GM12875 (cell line): ENCODE data around the gene SPINK13.
"Not testable (repeated sequence)": the region's sequence is repeated elsewhere in the genome, so short reads cannot be mapped to it uniquely, and the experiment has no call there.

Experiments used
- H3K4me3 ChIP-seq: one replicate; pipeline ENCODE4 v1.5.1; 2011; ENCODE audit warnings: low read depth, low read length, control low read depth
- TF ChIP-seq, protein P1 (sequence below): IDR thresholded peaks from 2 replicates; pipeline ENCODE4 v1.5.1; 2011; ENCODE audit warnings: low read depth, mild to moderate bottlenecking, control low read depth, inconsistent platforms, low read length, moderate library complexity, borderline replicate concordance; ENCODE audit not compliant: insufficient read depth

Gene SPINK13

DNA sequence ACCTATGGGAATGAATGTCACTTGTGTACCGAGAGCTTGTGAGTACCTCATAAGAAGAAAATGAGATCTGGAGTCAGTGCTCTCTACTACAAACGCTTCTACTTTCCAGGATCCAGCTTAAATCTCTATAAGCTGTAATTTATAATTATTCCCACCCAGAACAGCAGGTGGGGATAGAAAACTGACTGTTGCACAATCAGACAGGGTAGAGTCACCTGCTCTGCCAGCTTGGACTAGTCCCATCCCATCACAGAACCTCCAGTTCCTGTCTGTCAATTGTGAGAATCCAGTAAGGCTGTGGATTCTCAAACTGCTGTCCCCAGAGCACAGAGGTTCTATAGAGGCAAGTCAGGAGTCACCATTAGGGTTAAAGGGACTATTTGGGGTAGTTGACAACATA is 45.6 kb downstream of the SPINK13 start:
- TF ChIP-seq, protein P1, sequence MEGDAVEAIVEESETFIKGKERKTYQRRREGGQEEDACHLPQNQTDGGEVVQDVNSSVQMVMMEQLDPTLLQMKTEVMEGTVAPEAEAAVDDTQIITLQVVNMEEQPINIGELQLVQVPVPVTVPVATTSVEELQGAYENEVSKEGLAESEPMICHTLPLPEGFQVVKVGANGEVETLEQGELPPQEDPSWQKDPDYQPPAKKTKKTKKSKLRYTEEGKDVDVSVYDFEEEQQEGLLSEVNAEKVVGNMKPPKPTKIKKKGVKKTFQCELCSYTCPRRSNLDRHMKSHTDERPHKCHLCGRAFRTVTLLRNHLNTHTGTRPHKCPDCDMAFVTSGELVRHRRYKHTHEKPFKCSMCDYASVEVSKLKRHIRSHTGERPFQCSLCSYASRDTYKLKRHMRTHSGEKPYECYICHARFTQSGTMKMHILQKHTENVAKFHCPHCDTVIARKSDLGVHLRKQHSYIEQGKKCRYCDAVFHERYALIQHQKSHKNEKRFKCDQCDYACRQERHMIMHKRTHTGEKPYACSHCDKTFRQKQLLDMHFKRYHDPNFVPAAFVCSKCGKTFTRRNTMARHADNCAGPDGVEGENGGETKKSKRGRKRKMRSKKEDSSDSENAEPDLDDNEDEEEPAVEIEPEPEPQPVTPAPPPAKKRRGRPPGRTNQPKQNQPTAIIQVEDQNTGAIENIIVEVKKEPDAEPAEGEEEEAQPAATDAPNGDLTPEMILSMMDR, result no peak

DNA sequence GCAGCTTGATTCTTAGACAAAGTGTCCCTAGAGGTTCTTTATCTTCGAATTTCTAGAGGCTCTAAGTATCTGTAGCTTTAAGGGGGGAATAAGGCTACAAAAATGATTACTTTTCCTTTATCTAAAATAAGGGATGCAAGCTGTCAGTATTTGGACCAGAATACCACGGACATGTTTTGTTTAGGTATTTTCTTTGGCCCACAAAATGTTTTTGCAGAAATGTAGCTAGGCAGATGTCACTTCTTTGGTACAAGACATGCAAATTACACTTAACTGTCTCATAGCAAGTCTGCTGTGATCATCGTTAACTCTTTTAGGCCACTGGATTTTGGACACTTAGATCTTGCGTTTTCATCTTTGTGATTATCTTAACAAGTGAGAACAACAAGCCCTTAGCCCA is 46.1 kb downstream of the SPINK13 start:
- H3K4me3 ChIP-seq, result no peak overlapping the region
- TF ChIP-seq, protein P1, result no peak

More for the DNA sequence above, 45.6 kb downstream of the SPINK13 start:
- no peak overlapping the region for H3K4me3 ChIP-seq

DNA sequence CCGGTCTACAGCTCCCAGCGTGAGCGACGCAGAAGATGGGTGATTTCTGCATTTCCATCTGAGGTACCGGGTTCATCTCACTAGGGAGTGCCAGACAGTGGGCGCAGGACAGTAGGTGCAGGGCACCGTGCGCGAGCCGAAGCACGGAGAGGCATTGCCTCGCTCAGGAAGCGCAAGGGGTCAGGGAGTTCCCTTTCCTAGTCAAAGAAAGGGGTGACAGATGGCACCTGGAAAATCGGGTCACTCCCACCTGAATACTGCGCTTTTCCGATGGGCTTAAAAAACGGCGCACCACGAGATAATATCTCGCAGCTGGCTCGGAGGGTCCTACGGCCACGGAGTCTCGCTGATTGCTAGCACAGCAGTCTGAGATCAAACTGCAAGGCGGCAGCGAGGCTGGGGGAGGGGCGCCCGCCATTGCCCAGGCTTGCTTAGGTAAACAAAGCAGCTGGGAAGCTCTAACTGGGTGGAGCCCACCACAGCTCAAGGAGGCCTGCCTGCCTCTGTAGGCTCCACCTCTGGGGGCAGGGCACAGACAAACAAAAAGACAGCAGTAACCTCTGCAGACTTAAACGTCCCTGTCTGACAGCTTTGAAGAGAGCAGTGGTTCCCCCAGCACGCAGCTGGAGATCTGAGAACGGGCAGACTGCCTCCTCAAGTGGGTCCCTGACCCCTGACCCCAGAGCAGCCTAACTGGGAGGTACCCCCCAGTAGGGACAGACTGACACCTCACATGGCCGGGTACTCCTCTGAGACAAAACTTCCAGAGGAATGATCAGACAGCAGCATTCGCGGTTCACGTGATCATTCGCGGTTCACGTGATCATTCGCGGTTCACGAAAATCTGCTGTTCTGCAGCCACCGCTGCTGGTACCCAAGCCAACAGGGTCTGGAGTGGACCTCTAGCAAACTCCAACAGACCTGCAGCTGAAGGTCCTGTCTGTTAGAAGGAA is 51.7 kb downstream of the SPINK13 start:
- H3K4me3 ChIP-seq, result not testable (repeated sequence)

DNA sequence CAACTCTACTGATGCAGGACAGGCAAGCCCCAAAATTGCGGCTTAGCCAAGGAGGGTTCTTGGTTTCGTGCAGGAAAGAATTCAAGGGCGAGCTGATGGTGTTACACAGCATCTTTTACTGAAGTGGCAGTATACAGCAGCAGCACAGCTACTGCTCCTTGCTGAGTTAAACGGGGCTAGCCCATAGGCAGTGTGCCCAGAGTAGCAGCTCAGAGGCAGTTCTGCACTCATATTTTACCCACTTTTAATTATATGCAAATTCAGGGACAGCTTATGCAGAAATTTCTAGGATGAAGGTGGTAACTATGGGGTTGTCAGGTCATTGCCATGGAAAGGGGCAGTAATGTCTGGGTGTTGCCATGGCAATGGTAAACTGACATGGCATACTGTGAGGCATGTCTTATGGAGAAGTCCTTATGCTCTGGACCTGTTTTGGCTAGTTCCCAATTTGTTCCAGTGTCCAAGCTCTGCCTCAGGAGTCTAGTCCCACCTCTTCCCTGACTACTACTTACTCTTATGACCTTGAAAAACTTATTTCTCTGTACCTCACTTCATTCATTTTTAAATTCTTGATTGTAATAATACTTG is 64.8 kb downstream of the SPINK13 start:
- TF ChIP-seq, protein P1, result no peak
- H3K4me3 ChIP-seq, result no peak overlapping the region

DNA sequence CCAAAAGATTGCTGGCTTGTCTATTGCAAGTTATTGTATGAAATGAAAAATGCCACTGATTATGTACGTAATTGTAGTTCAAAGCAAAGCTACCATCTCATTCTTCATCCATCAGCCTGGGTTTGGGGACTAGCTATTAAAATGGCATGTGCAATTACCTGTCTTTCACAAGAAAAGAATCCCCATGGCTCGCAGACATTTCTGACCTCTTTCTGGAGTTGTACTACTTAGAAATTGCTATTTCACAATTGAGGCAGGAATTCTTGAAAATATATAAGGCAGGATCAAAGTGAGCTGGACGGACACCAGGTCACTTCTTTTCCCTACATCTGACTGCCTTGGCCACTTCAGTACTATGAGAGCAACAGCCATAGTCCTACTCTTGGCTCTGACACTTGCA is 66.7 kb downstream of the SPINK13 start, which contains the start of gene SPINK9:
Gene SPINK9, plus strand, starts transcription at position 301 of the 400 bp plus-strand sequence. Its CDS starts 55 bp downstream, at position 356.
- no peak within 1 kb of the TSS for H3K4me3 ChIP-seq
- TF ChIP-seq, protein P1, result no peak
